HCT116 (cell line): Measurements from ENCODE around the gene MFSD6L.

Source experiments
- CBX3 ChIP-seq: IDR thresholded peaks from 2 replicates; pipeline ENCODE4 v1.6.1; 2012; ENCODE audit warnings: low read depth
- CTCF ChIP-seq, 3 experiments: fragments of 200-600 bp in 1 of 3; sonication (generic) in 1 of 3; IDR thresholded peaks in 2 of 3; conservative IDR thresholded peaks in 1 of 3; 2 replicates each; pipeline ENCODE4 v1.5.1; 2012 to 2017; ENCODE audit warnings: low read depth in 2 of 3, low read length in 2 of 3, antibody characterized with exemption in 1 of 3, borderline replicate concordance in 1 of 3, control low read depth in 1 of 3, mild to moderate bottlenecking in 1 of 3, mixed read lengths in 1 of 3, mixed run types in 1 of 3, moderate library complexity in 1 of 3; ENCODE audit not compliant: insufficient read depth in 1 of 3
- EZH2phosphoT487 ChIP-seq: fragments of 200-600 bp; IDR thresholded peaks from 2 replicates; pipeline ENCODE4 v1.6.1; 2018; ENCODE audit warnings: antibody characterized with exemption, borderline replicate concordance
- FOSL1 ChIP-seq: IDR thresholded peaks from 2 replicates; pipeline ENCODE4 v1.6.1; 2012; ENCODE audit warnings: low read depth
- MAX ChIP-seq: IDR thresholded peaks from 2 replicates; pipeline ENCODE4 v1.6.1; 2012
- POLR2A ChIP-seq: IDR thresholded peaks from 2 replicates; pipeline ENCODE4 v1.7.0; 2011; ENCODE audit warnings: borderline replicate concordance; ENCODE audit not compliant: insufficient read depth, insufficient read length; ENCODE audit errors: extremely low read depth
- POLR2AphosphoS5 ChIP-seq: IDR thresholded peaks from 2 replicates; pipeline ENCODE4 v1.6.1; 2011; ENCODE audit warnings: mild to moderate bottlenecking, low read depth, low read length, moderate library complexity
- SIN3A ChIP-seq: IDR thresholded peaks from 2 replicates; pipeline ENCODE4 v1.6.1; 2012; ENCODE audit warnings: low read depth
- ZBTB33 ChIP-seq: IDR thresholded peaks from 2 replicates; pipeline ENCODE4 v1.6.1; 2011; ENCODE audit warnings: mild to moderate bottlenecking, low read length, moderate library complexity; ENCODE audit not compliant: insufficient replicate concordance; ENCODE audit errors: extremely low read depth

- TF ChIP-seq CTCF (IDR thresholded peaks at IDR 0.05 in 2 of 3, conservative IDR thresholded peaks at IDR 0.05 in 1 of 3; ENCODE audit: borderline replicate concordance in 1 of 3, insufficient read depth in 1 of 3, low read depth in 2 of 3, low read length in 2 of 3): no peak
- TF ChIP-seq CBX3: no peak
- no peak for TF ChIP-seq POLR2A
- no peak for TF ChIP-seq EZH2phosphoT487
- no peak for TF ChIP-seq POLR2AphosphoS5
- no peak for TF ChIP-seq MAX
- no peak for TF ChIP-seq SIN3A
- no peak for TF ChIP-seq FOSL1
- no peak for TF ChIP-seq ZBTB33
These were observed 32.2 kb upstream of the MFSD6L start for GRCh38 chr17:8831234-8831849.
